Kidney (tissue), 22 donors: ENCODE measurements around the gene ZNF320. TPM values are rescaled to one million over a fixed set of nuclear protein-coding genes. Genes with fewer than 3 reads are reported as not detected.

Source experiments
- DNase-seq, 5 donors: peaks; one replicate each; pipeline ENCODE4 v3.0.0-alpha.2; 2013 to 2020
- FAIRE-seq: peaks from 2 replicates; lab custom pipeline; 2012; peaks lifted over from hg19 to GRCh38; lab: Jason Lieb, UNC
- H3K27ac ChIP-seq, 2 donors: one replicate each; pipeline ENCODE4 v1.7.0; 2013; ENCODE audit warnings: low read depth in 2 of 2, low read length in 2 of 2, inconsistent platforms in 1 of 2
- H3K27me3 ChIP-seq: one replicate; pipeline ENCODE4 v1.7.1; 2013; ENCODE audit warnings: low read length, inconsistent platforms; ENCODE audit not compliant: control insufficient read depth, insufficient read depth
- H3K36me3 ChIP-seq, 3 donors: one replicate each; pipeline versions ENCODE4 v1.7.0 to v1.7.1; 2013; ENCODE audit warnings: low read length in 3 of 3, control low read depth in 1 of 3, inconsistent platforms in 1 of 3; ENCODE audit not compliant: insufficient read depth in 3 of 3, control insufficient read depth in 2 of 3
- H3K4me1 ChIP-seq, 3 donors: one replicate each; pipeline versions ENCODE4 v1.7.0 to v1.7.1; 2013; ENCODE audit warnings: low read length in 3 of 3, inconsistent platforms in 1 of 3, low read depth in 1 of 3; ENCODE audit not compliant: control insufficient read depth in 2 of 3, insufficient read depth in 2 of 3
- H3K4me3 ChIP-seq, 3 donors: one replicate each; pipeline versions ENCODE4 v1.7.0 to v1.8.1; 2013; ENCODE audit warnings: low read length in 3 of 3, control low read depth in 1 of 3, inconsistent platforms in 1 of 3
- H3K9ac ChIP-seq, 3 donors: one replicate each; pipeline versions ENCODE4 v1.7.0 to v1.7.1; 2013; ENCODE audit warnings: low read length in 3 of 3, control low read depth in 1 of 3, inconsistent platforms in 1 of 3
- H3K9me3 ChIP-seq, 3 donors: one replicate each; pipeline versions ENCODE4 v1.7.0 to v1.7.1; 2013; ENCODE audit warnings: low read length in 3 of 3, control low read depth in 1 of 3, inconsistent platforms in 1 of 3; ENCODE audit not compliant: control insufficient read depth in 2 of 3, insufficient read depth in 1 of 3
- intact Hi-C: fragments of 100-400 bp; cut with DNase I; formaldehyde crosslinking; loops from one replicate; pipeline ENCODE4 v1.11.1; 2022
- long read RNA-seq, 10 donors: library from polyadenylated mRNA in 1 of 10; unstranded in 1 of 10; transcript quantifications; one replicate each; pipeline ENCODE4 v2.0.0 and lab custom pipeline, GENCODE V29; 2021 to 2026
- polyA plus RNA-seq: library from polyadenylated mRNA; stranded (reverse); fragments of 350-450 nt; fragmentation: Illumina TruSeq; extraction: RNeasy Lipid Tissue Mini Kit (QIAGEN cat#74804); gene quantifications from one replicate; pipeline ENCODE4 v1.2.3, GENCODE V29; 2014; ENCODE audit warnings: low read depth, low replicate concordance; ENCODE audit not compliant: insufficient read depth
- total RNA-seq: library from RNA; stranded (reverse); fragmentation: NEBNext Ultra II Directional; extraction: Animal tissue kit (Norgen Biotek cat#: 25700); gene quantifications from one replicate; pipeline ENCODE4 v1.2.1, GENCODE V29; 2021
- TF ChIP-seq, protein P1 (sequence below): IDR thresholded peaks from 3 replicates; pipeline ENCODE4 v1.5.1; 2012; ENCODE audit warnings: mild to moderate bottlenecking, moderate library complexity, borderline replicate concordance; ENCODE audit not compliant: insufficient read depth; ENCODE audit errors: extremely low read depth
- donor health status: control.
- donor health status: control.
- donor health status: control.
- donor health status: control.
- donor health status: control.
- donor health status: DM: yes; HTN: yes; CAD: no.
- donor health status: Normal renal cell carcinoma (clear cell type).

The ZNF320 gene
- 25.8 TPM for total RNA-seq
- 3.2 TPM for polyA plus RNA-seq
- long read RNA-seq, donor 1, partial matches to known transcripts, result 0 of 2 reads
- long read RNA-seq, donor 1, other reads (novel, unspliced or antisense), result 0 of 2 reads
- long read RNA-seq, donor 2, partial matches to known transcripts, result 0 of 1 reads
- long read RNA-seq, donor 2, other reads (novel, unspliced or antisense), result 0 of 1 reads
- long read RNA-seq, donor 3, partial matches to known transcripts, result 0 of 1 reads
- long read RNA-seq, donor 3, other reads (novel, unspliced or antisense), result 0 of 1 reads
- long read RNA-seq, donor 4, result 0 reads
- long read RNA-seq, donor 5, result 0 reads
- long read RNA-seq, donor 6, result 0 reads
- long read RNA-seq, donor 7, partial matches to known transcripts, result 2 of 17 reads
- long read RNA-seq, donor 7, other reads (novel, unspliced or antisense), result 15 of 17 reads
- long read RNA-seq, donor 8, result 0 reads
- long read RNA-seq, donor 9, result 0 reads
- long read RNA-seq, donor 10, result 0 reads

- peak within 1 kb of the TSS; percentile 76 to 97 (median 95) for H3K9ac ChIP-seq
- TF ChIP-seq, protein P1, sequence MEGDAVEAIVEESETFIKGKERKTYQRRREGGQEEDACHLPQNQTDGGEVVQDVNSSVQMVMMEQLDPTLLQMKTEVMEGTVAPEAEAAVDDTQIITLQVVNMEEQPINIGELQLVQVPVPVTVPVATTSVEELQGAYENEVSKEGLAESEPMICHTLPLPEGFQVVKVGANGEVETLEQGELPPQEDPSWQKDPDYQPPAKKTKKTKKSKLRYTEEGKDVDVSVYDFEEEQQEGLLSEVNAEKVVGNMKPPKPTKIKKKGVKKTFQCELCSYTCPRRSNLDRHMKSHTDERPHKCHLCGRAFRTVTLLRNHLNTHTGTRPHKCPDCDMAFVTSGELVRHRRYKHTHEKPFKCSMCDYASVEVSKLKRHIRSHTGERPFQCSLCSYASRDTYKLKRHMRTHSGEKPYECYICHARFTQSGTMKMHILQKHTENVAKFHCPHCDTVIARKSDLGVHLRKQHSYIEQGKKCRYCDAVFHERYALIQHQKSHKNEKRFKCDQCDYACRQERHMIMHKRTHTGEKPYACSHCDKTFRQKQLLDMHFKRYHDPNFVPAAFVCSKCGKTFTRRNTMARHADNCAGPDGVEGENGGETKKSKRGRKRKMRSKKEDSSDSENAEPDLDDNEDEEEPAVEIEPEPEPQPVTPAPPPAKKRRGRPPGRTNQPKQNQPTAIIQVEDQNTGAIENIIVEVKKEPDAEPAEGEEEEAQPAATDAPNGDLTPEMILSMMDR, result no peak
- H3K27ac ChIP-seq, result peak within 1 kb of the TSS; percentile 87 to 96
- H3K36me3 ChIP-seq, result no peaks in the 10 kb centered on the region
- intact Hi-C loops, result no loop called here
- DNase-seq, result peak; percentile 97 to 99 (median 98)
- no peaks in the 10 kb centered on the region for H3K9me3 ChIP-seq
- peaks cover 0 to 6% (median 2%) of the 10 kb centered on the region in 3 donors for H3K4me1 ChIP-seq
- H3K4me3 ChIP-seq, result peak within 1 kb of the TSS; percentile 90 to 98 (median 96)
- FAIRE-seq, result no peak
- H3K27me3 ChIP-seq, result no peaks in the 10 kb centered on the region
These were observed at the start of gene ZNF320 for GRCh38 chr19:52897138-52897935. Gene ZNF320 (minus strand): TSS chr19:52897635. CDS start chr19:52890255, 7,380 bp downstream.

- intact Hi-C loops, result no loop called here
These were observed 49.2 kb upstream of the ZNF320 start for GRCh38 chr19:52946322-52947310.

More at GRCh38 chr19:52946322-52947310, 49.2 kb upstream of the ZNF320 start:
- Histone ChIP-seq H3K4me3 (peak overlapping the region in 2 of 3 donors; percentile 17 to 43), H3K27me3 (no peaks in the 10 kb centered on the region), H3K27ac (peak overlapping the region in 1 of 2 donors; percentile 48), H3K9me3 (peaks cover 8 to 37% (median 33%) of the 10 kb centered on the region in 3 donors), H3K4me1 (peaks cover 0 to 2% (median 0%) of the 10 kb centered on the region in 3 donors), H3K9ac (no peak overlapping the region), H3K36me3 (peaks cover 14 to 21% (median 16%) of the 10 kb centered on the region in 3 donors)
- DNase-seq (peak; percentile 81 to 91 (median 89)), FAIRE-seq (no peak)
- TF ChIP-seq, protein P1, result no peak
